BJ (cell line): ENCODE results near the gene CECR2. TPM values are rescaled to one million over a fixed set of nuclear protein-coding genes. Genes with fewer than 3 reads are reported as not detected.

Source experiments
- CTCF ChIA-PET: fragments of 350-600 bp; formaldehyde crosslinking; extraction: SDS; loops from one replicate; lab custom pipeline; 2021; ENCODE audit warnings: antibody characterized with exemption, inconsistent platforms; lab: Yijun Ruan, JAX
- POLR2A ChIA-PET: fragments of 300-600 bp; sonication (Branson Sonifier 250); formaldehyde crosslinking; extraction: SDS; loops from one replicate; lab custom pipeline; 2021; ENCODE audit warnings: antibody characterized with exemption; lab: Charles Lee
- DNase-seq: peaks from one replicate; pipeline ENCODE4 v3.0.0-alpha.2; 2011; ENCODE audit warnings: low read depth
- H3K27me3 ChIP-seq: 2 replicates; pipeline ENCODE4 v1.6.0; 2011; ENCODE audit warnings: low read length; ENCODE audit not compliant: control insufficient read depth, insufficient read depth
- H3K36me3 ChIP-seq: 2 replicates; pipeline ENCODE4 v1.5.1; 2011; ENCODE audit warnings: low read length; ENCODE audit not compliant: control insufficient read depth, insufficient read depth
- H3K4me3 ChIP-seq: 2 replicates; pipeline ENCODE4 v1.5.1; 2011; ENCODE audit warnings: low read depth, mild to moderate bottlenecking, control low read depth, low read length
- CTCF ChIP-seq: IDR thresholded peaks from 2 replicates; pipeline ENCODE4 v1.5.1; 2011; ENCODE audit warnings: low read depth, mild to moderate bottlenecking, control low read depth, inconsistent platforms, low read length, moderate library complexity; ENCODE audit not compliant: insufficient read depth
- polyA plus RNA-seq: library from polyadenylated mRNA; depleted of rRNA; stranded (reverse); fragments of >200 nt; gene quantifications from 2 replicates; pipeline ENCODE4 v1.2.3, GENCODE V29; 2011

CECR2 gene
- polyA plus RNA-seq, 1 experiment = not detected

- no peak for TF ChIP-seq CTCF
- POLR2A ChIA-PET = no interaction called here
- DNase-seq = no peak
- Histone ChIP-seq H3K27me3 (no peaks in the 10 kb centered on the region), H3K4me3 (no peak overlapping the region), H3K36me3 (peaks cover 7% of the 10 kb centered on the region; the same call in 1 of the 2 replicates)
- CTCF ChIA-PET = interaction anchor here (0.7 kb wide), 1 partner anchor 93 kb away, joined by 4 read pairs; no protein-coding TSS in a partner anchor
Observed at GRCh38 chr22:17587629-17588028, 218.4 kb downstream of the CECR2 start.

GRCh38 chr22:17588606-17589005, 219.3 kb downstream of the CECR2 start:
- no peak for TF ChIP-seq CTCF
- Histone ChIP-seq H3K27me3 (no peaks in the 10 kb centered on the region), H3K36me3 (peaks cover 10% of the 10 kb centered on the region), H3K4me3 (no peak overlapping the region)
- CTCF ChIA-PET = interaction anchor here (1.5 kb wide), 1 partner anchor 30 kb away, joined by 3 read pairs; no protein-coding TSS in a partner anchor
- POLR2A ChIA-PET = no interaction called here
- no peak for DNase-seq

GRCh38 chr22:17589810-17590375, 220.6 kb downstream of the CECR2 start:
- no peaks in the 10 kb centered on the region for H3K27me3 ChIP-seq
- TF ChIP-seq CTCF = no peak
- H3K36me3 ChIP-seq = peaks cover 15% of the 10 kb centered on the region
- CTCF ChIA-PET = interaction anchor here (1.5 kb wide), 1 partner anchor 32 kb away, joined by 3 read pairs; no protein-coding TSS in a partner anchor
- POLR2A ChIA-PET = no interaction called here
- DNase-seq = no peak
- H3K4me3 ChIP-seq = no peak overlapping the region

GRCh38 chr22:17590586-17590985, 221.3 kb downstream of the CECR2 start:
- TF ChIP-seq CTCF = no peak

GRCh38 chr22:17592201-17592600, 222.9 kb downstream of the CECR2 start:
- no peak overlapping the region for H3K4me3 ChIP-seq
- DNase-seq = no peak
- H3K36me3 ChIP-seq = peaks cover 22% of the 10 kb centered on the region
- ChIA-PET POLR2A (no interaction called here), CTCF (interaction anchor here (0.6 kb wide), 1 partner anchor 197 kb away, joined by 3 read pairs; no protein-coding TSS in a partner anchor)
- no peak for TF ChIP-seq CTCF
- H3K27me3 ChIP-seq = no peaks in the 10 kb centered on the region

More at GRCh38 chr22:17590586-17590985, 221.3 kb downstream of the CECR2 start:
- DNase-seq = no peak
- CTCF ChIA-PET = no interaction called here
- Histone ChIP-seq H3K4me3 (no peak overlapping the region), H3K36me3 (peaks cover 16% of the 10 kb centered on the region), H3K27me3 (no peaks in the 10 kb centered on the region)
- POLR2A ChIA-PET = no interaction called here
